Glutamatergic neuron (in vitro differentiated cells): ENCODE data around the gene SPINK8. TPM values are rescaled to one million over a fixed set of nuclear protein-coding genes. Genes with fewer than 3 reads are reported as not detected.

Source experiments
- DNase-seq: peaks from one replicate; pipeline ENCODE4 v3.0.0; 2022
- H3K27ac Mint-ChIP-seq: one replicate; pipeline ENCODE4 v1.8.0; 2020; ENCODE audit warnings: mild to moderate bottlenecking, mixed read lengths, inconsistent platforms; ENCODE audit not compliant: unreplicated experiment
- H3K27me3 Mint-ChIP-seq: one replicate; pipeline ENCODE4 v1.8.0; 2020; ENCODE audit warnings: mild to moderate bottlenecking, moderate library complexity, mixed read lengths, inconsistent platforms; ENCODE audit not compliant: unreplicated experiment
- H3K36me3 Mint-ChIP-seq: one replicate; pipeline ENCODE4 v1.8.0; 2020; ENCODE audit warnings: mild to moderate bottlenecking, mixed read lengths, inconsistent platforms; ENCODE audit not compliant: unreplicated experiment
- H3K4me1 Mint-ChIP-seq: one replicate; pipeline ENCODE4 v1.8.0; 2020; ENCODE audit warnings: mild to moderate bottlenecking, low read depth, mixed read lengths, inconsistent platforms; ENCODE audit not compliant: unreplicated experiment
- H3K4me3 Mint-ChIP-seq: one replicate; pipeline ENCODE4 v1.8.0; 2020; ENCODE audit warnings: mild to moderate bottlenecking, mixed read lengths, inconsistent platforms; ENCODE audit not compliant: unreplicated experiment
- H3K9me3 Mint-ChIP-seq: one replicate; pipeline ENCODE4 v1.8.0; 2020; ENCODE audit warnings: mild to moderate bottlenecking, moderate library complexity, mixed read lengths, inconsistent platforms; ENCODE audit not compliant: unreplicated experiment
- CTCF ChIP-seq: fragments of 200-600 bp; sonication (generic); IDR thresholded peaks from one replicate; pipeline ENCODE4 v1.5.0; 2021; ENCODE audit not compliant: partially characterized antibody, unreplicated experiment
- total RNA-seq: library from RNA; stranded (reverse); fragmentation: NEBNext Ultra II Directional; extraction: Animal tissue kit (Norgen Biotek cat#: 25700); gene quantifications from one replicate; pipeline ENCODE4 v1.2.1, GENCODE V29; 2021; ENCODE audit not compliant: unreplicated experiment

SPINK8 gene
- total RNA-seq, 1 donor from 2014 or later: not detected

GRCh38 chr3:48369693-48370332, 36.4 kb upstream of the SPINK8 start:
- Mint-ChIP-seq H3K27ac (no peak overlapping the region), H3K4me3 (no peak overlapping the region), H3K9me3 (no peaks in the 10 kb centered on the region), H3K4me1 (peaks cover 22% of the 10 kb centered on the region), H3K36me3 (no peaks in the 10 kb centered on the region), H3K27me3 (peaks cover 3% of the 10 kb centered on the region)
- TF ChIP-seq CTCF: no peak
- DNase-seq: no peak

- peak; percentile 33 for DNase-seq
- Mint-ChIP-seq H3K27ac (no peak overlapping the region), H3K27me3 (peaks cover 3% of the 10 kb centered on the region), H3K4me1 (peaks cover 19% of the 10 kb centered on the region), H3K36me3 (no peaks in the 10 kb centered on the region), H3K9me3 (no peaks in the 10 kb centered on the region), H3K4me3 (no peak overlapping the region)
- no peak for TF ChIP-seq CTCF
Measured at GRCh38 chr3:48367201-48367600, 33.7 kb upstream of the SPINK8 start.

- Mint-ChIP-seq H3K4me3 (no peak overlapping the region), H3K27ac (no peak overlapping the region), H3K27me3 (peaks cover 3% of the 10 kb centered on the region), H3K36me3 (peaks cover 6% of the 10 kb centered on the region), H3K4me1 (peaks cover 15% of the 10 kb centered on the region), H3K9me3 (no peaks in the 10 kb centered on the region)
- no peak for TF ChIP-seq CTCF
- DNase-seq: no peak
Measured at GRCh38 chr3:48364840-48365239, 31.4 kb upstream of the SPINK8 start.

GRCh38 chr3:48361928-48362327, 28.5 kb upstream of the SPINK8 start:
- H3K4me1 Mint-ChIP-seq: no peaks in the 10 kb centered on the region
- TF ChIP-seq CTCF: no peak

GRCh38 chr3:48356419-48356818, 23.0 kb upstream of the SPINK8 start:
- peaks cover 3% of the 10 kb centered on the region for H3K9me3 Mint-ChIP-seq
- H3K27me3 Mint-ChIP-seq: peaks cover 4% of the 10 kb centered on the region
- H3K36me3 Mint-ChIP-seq: peaks cover 18% of the 10 kb centered on the region
- H3K27ac Mint-ChIP-seq: no peak overlapping the region
- no peak for TF ChIP-seq CTCF
- no peak for DNase-seq
- no peak overlapping the region for H3K4me3 Mint-ChIP-seq
- H3K4me1 Mint-ChIP-seq: no peaks in the 10 kb centered on the region

More at GRCh38 chr3:48361928-48362327, 28.5 kb upstream of the SPINK8 start:
- no peak for DNase-seq
- no peak overlapping the region for H3K4me3 Mint-ChIP-seq
- H3K27ac Mint-ChIP-seq: no peak overlapping the region
- peaks cover 1% of the 10 kb centered on the region for H3K27me3 Mint-ChIP-seq
- H3K36me3 Mint-ChIP-seq: peaks cover 6% of the 10 kb centered on the region
- H3K9me3 Mint-ChIP-seq: peaks cover 3% of the 10 kb centered on the region
